Smooth muscle cell (in vitro differentiated cells): Measurements from ENCODE around the gene FILIP1L. TPM values are rescaled to one million over a fixed set of nuclear protein-coding genes. Genes with fewer than 3 reads are reported as not detected.

Experiments
- DNase-seq: peaks from one replicate; lab custom pipeline; 2025; ENCODE audit not compliant: unreplicated experiment; lab: John Stamatoyannopoulos, UW
- H2AFZ ChIP-seq: fragments of 200-600 bp; sonication (generic); 2 replicates; pipeline ENCODE4 v1.6.0; 2016; ENCODE audit warnings: antibody characterized with exemption, low read depth, mild to moderate bottlenecking
- H3F3A ChIP-seq: fragments of 200-600 bp; sonication (generic); 2 replicates; pipeline ENCODE4 v1.6.0; 2017; ENCODE audit warnings: antibody characterized with exemption, low read depth
- H3K27ac ChIP-seq: fragments of 200-600 bp; sonication (generic); 2 replicates; pipeline ENCODE4 v1.5.1; 2016; ENCODE audit warnings: low read depth, mild to moderate bottlenecking
- H3K27me3 ChIP-seq: fragments of 200-600 bp; sonication (generic); 2 replicates; pipeline ENCODE4 v1.6.1; 2016; ENCODE audit warnings: low read depth, mild to moderate bottlenecking
- H3K36me3 ChIP-seq: fragments of 200-600 bp; sonication (generic); 2 replicates; pipeline ENCODE4 v1.5.1; 2016; ENCODE audit warnings: low read depth
- H3K4me1 ChIP-seq: fragments of 200-600 bp; sonication (generic); 2 replicates; pipeline ENCODE4 v1.5.1; 2016; ENCODE audit warnings: low read depth
- H3K4me2 ChIP-seq: fragments of 200-600 bp; sonication (generic); 2 replicates; pipeline ENCODE4 v1.6.0; 2016; ENCODE audit warnings: mild to moderate bottlenecking
- H3K4me3 ChIP-seq: fragments of 200-600 bp; sonication (generic); 2 replicates; pipeline ENCODE4 v1.5.1; 2016; ENCODE audit warnings: mild to moderate bottlenecking
- H3K79me2 ChIP-seq: fragments of 200-600 bp; sonication (generic); 2 replicates; pipeline ENCODE4 v1.6.0; 2016; ENCODE audit warnings: low read depth, mild to moderate bottlenecking
- H3K9ac ChIP-seq: fragments of 200-600 bp; sonication (generic); 2 replicates; pipeline ENCODE4 v1.6.0; 2016; ENCODE audit warnings: low read depth
- H3K9me3 ChIP-seq: fragments of 200-600 bp; sonication (generic); replicated peaks from 2 replicates; pipeline ENCODE4 v1.5.1; 2016; ENCODE audit warnings: low read depth
- H4K20me1 ChIP-seq: fragments of 200-600 bp; sonication (generic); 2 replicates; pipeline ENCODE4 v1.6.0; 2016; ENCODE audit warnings: low read depth
- CTCF ChIP-seq: fragments of 200-600 bp; sonication (generic); IDR thresholded peaks from 2 replicates; pipeline ENCODE4 v1.5.1; 2017; ENCODE audit warnings: borderline replicate concordance, mild to moderate bottlenecking, antibody characterized with exemption; ENCODE audit not compliant: insufficient read depth, poor library complexity, severe bottlenecking
- WGBS: methylation state at CpG from one replicate; pipeline ENCODE4 v1.1.7; 2016; ENCODE audit warnings: low lambda C conversion rate; 5-methylcytosine and 5-hydroxymethylcytosine counted together
- polyA plus RNA-seq: library from polyadenylated mRNA; unstranded; fragments of >200 nt; fragmentation: Nextera tagmentation; extraction: Ambion mirVana; gene quantifications from 2 replicates; pipeline ENCODE4 v1.2.1, GENCODE V29; 2016
- total RNA-seq: library from RNA; depleted of rRNA; stranded (reverse); fragments of >200 nt; gene quantifications from 2 replicates; pipeline ENCODE4 v1.2.3, GENCODE V29; 2014

Gene FILIP1L
- total and polyA plus RNA-seq, 2 experiments from 2014 or later, result 56.2 to 104 TPM

DNA sequence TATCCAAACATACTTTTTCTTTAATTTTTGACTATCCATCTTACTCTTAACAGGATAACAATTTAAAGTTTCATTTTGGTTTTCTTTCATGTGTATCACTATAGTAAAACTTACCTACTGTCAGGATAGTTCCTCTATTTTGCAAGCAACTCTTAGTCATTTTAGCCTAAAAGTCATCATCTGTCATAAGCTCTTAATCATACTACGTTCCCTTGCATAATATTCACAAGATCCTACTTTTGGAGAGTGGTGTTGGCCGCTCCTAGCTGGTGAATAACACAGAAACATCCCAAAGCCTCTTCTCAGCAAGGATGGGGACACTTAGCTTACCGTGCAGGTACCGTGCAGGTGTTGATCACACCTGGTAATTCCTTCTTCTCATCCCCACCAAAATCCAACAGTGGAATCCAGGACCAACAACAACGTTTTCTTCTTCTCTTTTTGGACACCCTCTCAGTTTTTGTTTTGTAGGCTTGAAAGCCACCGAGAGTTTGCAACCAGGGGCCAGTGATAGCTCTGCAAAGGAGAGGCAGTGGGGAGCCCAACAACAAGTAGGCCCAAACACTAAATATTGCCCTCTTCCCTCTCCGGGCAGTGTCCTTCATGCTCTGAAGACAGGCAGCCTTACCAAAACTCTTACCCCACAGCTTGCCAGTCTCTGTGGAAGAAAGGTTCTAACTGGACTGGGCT lies 433 bp downstream of the FILIP1L start:
- WGBS, result 94% methylated on average over 7 of the region's 7 CpGs
- H3F3A ChIP-seq, result no peaks in the 10 kb centered on the region
- no peak overlapping the region for H3K27ac ChIP-seq
- no peak for TF ChIP-seq CTCF
- no peaks in the 10 kb centered on the region for H3K36me3 ChIP-seq
- H3K27me3 ChIP-seq, result no peaks in the 10 kb centered on the region
- no peak overlapping the region for H3K9ac ChIP-seq
- no peaks in the 10 kb centered on the region for H3K4me1 ChIP-seq
- no peak overlapping the region for H3K4me3 ChIP-seq
- no peak overlapping the region for H2AFZ ChIP-seq
- H3K79me2 ChIP-seq, result no peaks in the 10 kb centered on the region
- no peaks in the 10 kb centered on the region for H4K20me1 ChIP-seq
- no peak overlapping the region for H3K4me2 ChIP-seq
- no peaks in the 10 kb centered on the region for H3K9me3 ChIP-seq
- DNase-seq, result no peak

GRCh38 chr3:100111728-100112127 lies 2.6 kb downstream of the FILIP1L start:
- no peak for TF ChIP-seq CTCF
- H3K4me2 ChIP-seq, result no peak overlapping the region
- no peaks in the 10 kb centered on the region for H4K20me1 ChIP-seq
- no peak overlapping the region for H2AFZ ChIP-seq
- DNase-seq, result no peak
- H3K4me3 ChIP-seq, result no peak overlapping the region
- no peaks in the 10 kb centered on the region for H3K36me3 ChIP-seq
- H3K9me3 ChIP-seq, result no peaks in the 10 kb centered on the region
- H3K4me1 ChIP-seq, result peaks cover 9% of the 10 kb centered on the region
- 92% methylated on average over 1 of the region's 1 CpG for WGBS
- no peak overlapping the region for H3K9ac ChIP-seq
- no peak overlapping the region for H3K27ac ChIP-seq
- H3K27me3 ChIP-seq, result no peaks in the 10 kb centered on the region
- H3F3A ChIP-seq, result no peaks in the 10 kb centered on the region
- H3K79me2 ChIP-seq, result no peaks in the 10 kb centered on the region

DNA sequence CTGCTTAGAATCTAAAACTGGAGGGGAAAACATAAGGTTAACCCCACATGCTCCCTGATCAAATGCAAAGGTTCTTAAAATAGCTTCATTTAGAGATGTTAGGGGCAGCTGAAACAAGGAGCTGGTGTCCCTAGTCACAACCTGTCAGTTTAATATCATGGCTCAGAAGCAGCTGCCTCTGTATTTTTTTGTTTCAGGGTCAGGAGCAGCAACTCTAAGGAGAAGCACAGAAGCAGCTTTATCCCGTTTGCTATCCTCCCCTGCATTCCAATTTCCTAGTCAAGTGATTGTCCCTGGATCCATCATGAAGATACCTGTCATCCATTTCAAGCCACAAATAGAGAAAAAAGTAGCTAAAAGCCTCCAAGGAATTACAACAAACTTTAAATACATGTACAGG lies 4.1 kb downstream of the FILIP1L start:
- H3K27me3 ChIP-seq, result no peaks in the 10 kb centered on the region
- no peak overlapping the region for H2AFZ ChIP-seq
- H3K27ac ChIP-seq, result no peak overlapping the region
- no peaks in the 10 kb centered on the region for H4K20me1 ChIP-seq
- no peaks in the 10 kb centered on the region for H3K79me2 ChIP-seq
- no peak overlapping the region for H3K4me3 ChIP-seq
- no peak overlapping the region for H3K4me2 ChIP-seq
- no peak for DNase-seq
- H3K4me1 ChIP-seq, result peaks cover 17% of the 10 kb centered on the region
- no peak for TF ChIP-seq CTCF
- H3K9ac ChIP-seq, result no peak overlapping the region
- peaks cover 6% of the 10 kb centered on the region for H3F3A ChIP-seq
- WGBS, result 87% methylated on average over 1 of the region's 1 CpG
- no peaks in the 10 kb centered on the region for H3K36me3 ChIP-seq
- no peaks in the 10 kb centered on the region for H3K9me3 ChIP-seq

- Histone ChIP-seq H3K79me2 (no peaks in the 10 kb centered on the region), H3K36me3 (no peaks in the 10 kb centered on the region), H4K20me1 (no peaks in the 10 kb centered on the region), H3K9ac (no peak overlapping the region), H3F3A (peaks cover 6% of the 10 kb centered on the region), H3K27me3 (no peaks in the 10 kb centered on the region), H3K4me1 (peaks cover 20% of the 10 kb centered on the region), H2AFZ (no peak overlapping the region), H3K27ac (no peak overlapping the region), H3K9me3 (no peaks in the 10 kb centered on the region), H3K4me3 (no peak overlapping the region), H3K4me2 (no peak overlapping the region)
- DNase-seq, result no peak
- WGBS, result 80% methylated on average over 7 of the region's 7 CpGs
- no peak for TF ChIP-seq CTCF
Observed at GRCh38 chr3:100108464-100109079, 5.7 kb downstream of the FILIP1L start.
